ENCODE data around the gene ALAS2.
"Not testable (repeated sequence)": the region's sequence is repeated elsewhere in the genome, so short reads cannot be mapped to it uniquely, and the experiment has no call there.

Gene ALAS2

GRCh38 chrX:55030271-55031205 is at the start of gene ALAS2:
Gene ALAS2 (minus strand): TSS chrX:55030977. CDS start chrX:55026000, 4,977 bp downstream.
- no peak for DNase-seq

- no peak for DNase-seq
Observed at GRCh38 chrX:55074851-55075467, 44.2 kb upstream of the ALAS2 start, which contains the start of gene PAGE2B. Gene PAGE2B (plus strand): TSS chrX:55075030. CDS start chrX:55076042, 1,012 bp downstream.

- DNase-seq: no peak
Observed at GRCh38 chrX:55072286-55072685, 41.5 kb upstream of the ALAS2 start.

- DNase-seq: not testable (repeated sequence)
Observed at GRCh38 chrX:55067180-55067579, 36.4 kb upstream of the ALAS2 start.

GRCh38 chrX:55057675-55058249 is 27.0 kb upstream of the ALAS2 start:
- no peak for DNase-seq

- DNase-seq: no peak
Observed at GRCh38 chrX:55056820-55057674, 26.3 kb upstream of the ALAS2 start.

GRCh38 chrX:55050599-55050998 is 19.8 kb upstream of the ALAS2 start:
- not testable (repeated sequence) for DNase-seq

- no peak for DNase-seq
Observed at GRCh38 chrX:55041514-55041913, 10.7 kb upstream of the ALAS2 start.

GRCh38 chrX:55039471-55039870 is 8.7 kb upstream of the ALAS2 start:
- DNase-seq: no peak

- no peak for DNase-seq
Observed at GRCh38 chrX:55033429-55033828, 2.7 kb upstream of the ALAS2 start.

- no peak for DNase-seq
Observed at GRCh38 chrX:55029291-55029690, 1.5 kb downstream of the ALAS2 start.

- no peak for DNase-seq
Observed at GRCh38 chrX:55028611-55029010, 2.2 kb downstream of the ALAS2 start.

GRCh38 chrX:55028040-55028439 is 2.7 kb downstream of the ALAS2 start:
- no peak for DNase-seq

- no peak for DNase-seq
Observed at GRCh38 chrX:55026840-55027239, 3.9 kb downstream of the ALAS2 start.

- no peak for DNase-seq
Observed at GRCh38 chrX:55026143-55026542, 4.6 kb downstream of the ALAS2 start.

GRCh38 chrX:55014897-55015299 is 15.9 kb downstream of the ALAS2 start:
- no peak for DNase-seq

- no peak for DNase-seq
Observed at GRCh38 chrX:55011294-55011693, 19.5 kb downstream of the ALAS2 start.

GRCh38 chrX:55008571-55009358 is 22.0 kb downstream of the ALAS2 start:
- DNase-seq: no peak

GRCh38 chrX:55007656-55008055 is 23.1 kb downstream of the ALAS2 start:
- no peak for DNase-seq

- no peak for DNase-seq
Observed at GRCh38 chrX:55006827-55007621, 23.8 kb downstream of the ALAS2 start.

GRCh38 chrX:55005256-55005655 is 25.5 kb downstream of the ALAS2 start:
- no peak for DNase-seq

Measured in amniotic stem cell (primary cell).